ENCODE data around the gene FAT1. TPM values are rescaled to one million over a fixed set of nuclear protein-coding genes. Genes with fewer than 3 reads are reported as not detected.

Gene FAT1
- total RNA-seq, 1 experiment from 2014 or later, result 197 TPM

- no peaks in the 10 kb centered on the region for H3K4me1 Mint-ChIP-seq (ENCODE audit: low read depth, unreplicated experiment)
- H3K27me3 Mint-ChIP-seq (ENCODE audit: unreplicated experiment), result no peaks in the 10 kb centered on the region
- no peak for TF ChIP-seq CTCF (IDR thresholded peaks at IDR 0.05; ENCODE audit: unreplicated experiment)
- H3K9me3 Mint-ChIP-seq (ENCODE audit: low read depth, unreplicated experiment), result no peaks in the 10 kb centered on the region
- BruUV-seq (replicated peaks), result no TSS peak
- intact Hi-C loops (cut with micrococcal nuclease; ENCODE audit: unreplicated experiment), result no loop called here
- H3K36me3 Mint-ChIP-seq (ENCODE audit: insufficient read depth, unreplicated experiment), result peaks cover 41% of the 10 kb centered on the region
- H3K4me3 Mint-ChIP-seq (ENCODE audit: low read depth, unreplicated experiment), result no peak overlapping the region
- no peak overlapping the region for H3K27ac Mint-ChIP-seq (ENCODE audit: unreplicated experiment)
- no peak for DNase-seq
- CTCF ChIA-PET, result no interaction called here
Measured at GRCh38 chr4:186606591-186606992, 117.1 kb downstream of the FAT1 start.

- peaks cover 36% of the 10 kb centered on the region for H3K36me3 Mint-ChIP-seq (ENCODE audit: insufficient read depth, unreplicated experiment)
- CTCF ChIA-PET, result no interaction called here
- no peaks in the 10 kb centered on the region for H3K9me3 Mint-ChIP-seq (ENCODE audit: low read depth, unreplicated experiment)
- H3K27ac Mint-ChIP-seq (ENCODE audit: unreplicated experiment), result no peak overlapping the region
- TF ChIP-seq CTCF (IDR thresholded peaks at IDR 0.05; ENCODE audit: unreplicated experiment), result no peak
- H3K4me3 Mint-ChIP-seq (ENCODE audit: low read depth, unreplicated experiment), result no peak overlapping the region
- no peak for DNase-seq
- intact Hi-C loops (cut with micrococcal nuclease; ENCODE audit: unreplicated experiment), result no loop called here
- no peaks in the 10 kb centered on the region for H3K27me3 Mint-ChIP-seq (ENCODE audit: unreplicated experiment)
- no TSS peak for BruUV-seq (replicated peaks)
- no peaks in the 10 kb centered on the region for H3K4me1 Mint-ChIP-seq (ENCODE audit: low read depth, unreplicated experiment)
Measured at GRCh38 chr4:186605261-186605865, 118.3 kb downstream of the FAT1 start.

GRCh38 chr4:186604124-186604807, 119.4 kb downstream of the FAT1 start:
- TF ChIP-seq CTCF (IDR thresholded peaks at IDR 0.05; ENCODE audit: unreplicated experiment), result no peak
- H3K4me3 Mint-ChIP-seq (ENCODE audit: low read depth, unreplicated experiment), result no peak overlapping the region
- CTCF ChIA-PET, result no interaction called here
- intact Hi-C loops (cut with micrococcal nuclease; ENCODE audit: unreplicated experiment), result no loop called here
- BruUV-seq (replicated peaks), result no TSS peak
- no peak overlapping the region for H3K27ac Mint-ChIP-seq (ENCODE audit: unreplicated experiment)
- H3K4me1 Mint-ChIP-seq (ENCODE audit: low read depth, unreplicated experiment), result no peaks in the 10 kb centered on the region
- H3K9me3 Mint-ChIP-seq (ENCODE audit: low read depth, unreplicated experiment), result no peaks in the 10 kb centered on the region
- no peaks in the 10 kb centered on the region for H3K27me3 Mint-ChIP-seq (ENCODE audit: unreplicated experiment)
- H3K36me3 Mint-ChIP-seq (ENCODE audit: insufficient read depth, unreplicated experiment), result peaks cover 40% of the 10 kb centered on the region
- DNase-seq, result no peak

GRCh38 chr4:186602978-186603377, 120.7 kb downstream of the FAT1 start:
- intact Hi-C loops (cut with micrococcal nuclease; ENCODE audit: unreplicated experiment), result no loop called here

More at GRCh38 chr4:186602978-186603377, 120.7 kb downstream of the FAT1 start:
- CTCF ChIA-PET, result no interaction called here
- BruUV-seq (replicated peaks), result no TSS peak
- H3K4me1 Mint-ChIP-seq (ENCODE audit: low read depth, unreplicated experiment), result no peaks in the 10 kb centered on the region
- H3K4me3 Mint-ChIP-seq (ENCODE audit: low read depth, unreplicated experiment), result no peak overlapping the region
- no peak for DNase-seq
- no peaks in the 10 kb centered on the region for H3K9me3 Mint-ChIP-seq (ENCODE audit: low read depth, unreplicated experiment)
- no peak overlapping the region for H3K27ac Mint-ChIP-seq (ENCODE audit: unreplicated experiment)
- H3K36me3 Mint-ChIP-seq (ENCODE audit: insufficient read depth, unreplicated experiment), result peaks cover 33% of the 10 kb centered on the region
- no peaks in the 10 kb centered on the region for H3K27me3 Mint-ChIP-seq (ENCODE audit: unreplicated experiment)
- TF ChIP-seq CTCF (IDR thresholded peaks at IDR 0.05; ENCODE audit: unreplicated experiment), result no peak
